Right ventricle myocardium inferior (tissue), 1 donor: Measurements from ENCODE around the gene PGM1. TPM values are rescaled to one million over a fixed set of nuclear protein-coding genes. Genes with fewer than 3 reads are reported as not detected.

Experiments
- ATAC-seq: fragments of 200-7000 bp; cut with Tn5 transposase; one replicate; pipeline ENCODE4 v1.9.1; 2020; ENCODE audit warnings: mild to moderate bottlenecking, moderate library complexity
- DNase-seq: peaks from one replicate; pipeline ENCODE4 v3.0.0; 2021; ENCODE audit errors: missing footprints
- intact Hi-C: fragments of 100-400 bp; cut with DNase I; formaldehyde crosslinking; loops from one replicate; pipeline ENCODE4 v1.11.0; 2022
- total RNA-seq: library from RNA; stranded (reverse); fragmentation: NEBNext Ultra II Directional; extraction: Animal tissue kit (Norgen Biotek cat#: 25700); gene quantifications from one replicate; pipeline ENCODE4 v1.2.1, GENCODE V29; 2021
- donor health status: DM: no; HTN: yes; CAD: no; lungs with severe emphysema.

PGM1 gene
- total RNA-seq, 1 donor from 2014 or later = 281 TPM

DNA sequence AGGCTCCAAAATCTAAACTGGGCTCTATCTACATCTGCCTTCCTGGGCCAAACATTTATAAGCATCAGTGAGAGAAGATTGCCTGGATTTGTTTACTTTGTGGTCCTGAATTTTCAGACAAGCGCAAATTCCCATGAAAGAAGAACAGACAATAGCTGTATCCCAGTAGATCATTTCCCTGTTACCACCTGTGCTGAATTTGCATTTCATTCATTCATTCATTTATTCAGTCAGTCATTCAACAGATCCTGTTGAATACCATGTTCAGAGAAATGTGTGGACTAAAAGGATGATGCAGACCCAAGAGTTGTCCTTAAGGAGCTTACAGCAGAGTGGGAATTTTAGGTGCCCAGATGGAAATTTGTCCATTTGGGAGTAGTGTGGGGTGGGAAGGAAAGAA, 2.2 kb downstream of the PGM1 start:
- no peak for ATAC-seq
- intact Hi-C loops = no loop called here

DNA sequence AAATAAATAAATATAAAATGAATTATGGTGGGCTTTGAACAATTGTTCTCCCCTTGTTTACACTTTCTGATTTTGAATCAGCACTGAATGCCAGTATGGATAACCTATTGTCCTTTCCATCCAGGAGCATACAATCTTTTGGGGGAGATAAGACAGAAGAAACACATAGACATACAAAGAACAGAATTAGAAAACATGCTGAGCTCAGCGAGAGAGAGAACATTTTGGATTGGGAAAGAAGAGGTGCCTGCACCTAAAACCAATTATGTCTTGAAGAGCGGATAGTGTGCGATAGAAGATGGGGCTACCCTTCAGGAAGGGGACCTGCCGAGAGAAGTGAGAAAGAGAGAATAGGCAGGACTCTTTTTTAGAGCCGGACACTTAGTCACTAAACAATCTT, 6.6 kb downstream of the PGM1 start:
- intact Hi-C loops = no loop called here

More for the DNA sequence above, 2.2 kb downstream of the PGM1 start:
- no peak for DNase-seq

DNA sequence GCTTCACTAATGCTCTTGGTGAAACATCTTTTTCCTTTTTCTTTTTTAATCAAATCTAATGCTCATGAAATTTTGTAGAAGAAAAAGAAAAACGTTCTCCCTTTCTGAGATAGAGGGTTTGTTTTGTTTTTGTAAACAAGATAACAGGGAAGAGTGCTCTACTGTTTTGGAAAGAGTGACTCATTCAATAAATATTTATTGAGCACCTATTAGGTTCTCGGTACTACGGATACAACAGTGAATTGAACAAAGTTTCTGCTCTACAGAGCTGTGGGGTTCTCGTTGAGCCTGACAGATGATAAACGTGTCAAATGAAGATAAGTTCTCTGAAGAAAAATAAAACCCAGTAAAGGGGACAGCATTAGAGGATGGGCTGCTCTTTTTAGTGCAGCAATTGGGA, 7.0 kb downstream of the PGM1 start:
- intact Hi-C loops = no loop called here
- DNase-seq (no peak), ATAC-seq (no peak)

More for the DNA sequence above, 6.6 kb downstream of the PGM1 start:
- DNase-seq = no peak
- no peak for ATAC-seq

DNA sequence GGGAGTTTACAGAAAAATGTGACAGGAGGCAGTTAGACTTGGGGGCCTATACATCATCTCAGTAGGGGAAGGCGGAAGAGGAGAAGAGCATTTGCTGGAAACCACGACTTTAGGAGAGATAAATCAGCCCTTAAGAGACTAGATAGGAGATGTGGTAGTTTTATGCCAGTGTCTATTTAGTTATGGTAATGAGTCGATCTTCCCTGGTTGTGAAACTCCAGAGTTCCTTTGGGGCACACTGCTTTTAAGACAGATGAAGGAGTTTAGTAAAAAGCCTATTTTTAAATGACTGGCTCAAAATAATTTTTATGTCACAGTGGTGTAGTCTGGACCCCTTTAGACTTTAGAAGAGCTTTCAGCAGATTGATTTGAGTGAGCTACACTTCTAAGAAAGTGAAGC, 7.8 kb downstream of the PGM1 start:
- DNase-seq (no peak), ATAC-seq (no peak)
- intact Hi-C loops = no loop called here

DNA sequence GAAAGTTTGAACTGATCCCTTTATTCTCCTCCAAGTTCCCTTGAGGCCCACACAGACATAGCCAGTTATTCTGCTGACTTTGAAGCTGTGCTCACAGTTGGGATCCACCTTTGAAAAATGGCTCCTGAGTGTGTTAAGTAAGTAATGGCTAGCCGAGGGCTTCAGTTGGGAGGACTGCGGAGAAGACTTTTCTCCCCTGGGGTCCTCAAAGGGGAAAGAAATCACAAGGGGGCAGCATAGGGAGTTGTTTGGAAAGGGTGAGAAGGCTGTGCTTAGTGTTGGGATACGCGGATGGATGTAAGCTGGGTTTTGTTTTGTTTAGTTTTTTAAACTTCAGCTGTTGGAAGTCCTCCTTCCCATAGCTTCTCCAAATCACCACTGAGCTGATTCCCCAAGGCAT, 8.3 kb downstream of the PGM1 start:
- intact Hi-C loops = no loop called here
- ATAC-seq (no peak), DNase-seq (no peak)

DNA sequence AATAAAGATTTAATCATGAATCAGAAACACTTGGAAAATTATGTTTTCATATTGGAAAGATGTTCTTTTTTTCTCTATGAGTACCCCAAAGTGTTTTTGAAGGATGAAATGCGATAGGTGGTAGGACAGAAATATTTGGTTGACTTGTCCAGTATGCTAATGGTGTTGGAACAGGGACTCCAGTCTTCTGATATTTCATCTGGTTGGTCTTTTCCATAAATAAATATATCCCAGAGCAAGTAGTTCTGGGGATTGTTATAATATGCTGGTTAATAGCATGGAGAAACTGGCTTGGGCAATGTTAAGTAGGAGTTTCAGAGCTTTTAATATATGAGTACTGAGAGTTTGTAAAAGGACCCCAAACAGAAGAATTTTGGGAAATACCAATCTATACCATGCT, 8.7 kb downstream of the PGM1 start:
- DNase-seq = no peak
- intact Hi-C loops = no loop called here
- ATAC-seq = no peak

DNA sequence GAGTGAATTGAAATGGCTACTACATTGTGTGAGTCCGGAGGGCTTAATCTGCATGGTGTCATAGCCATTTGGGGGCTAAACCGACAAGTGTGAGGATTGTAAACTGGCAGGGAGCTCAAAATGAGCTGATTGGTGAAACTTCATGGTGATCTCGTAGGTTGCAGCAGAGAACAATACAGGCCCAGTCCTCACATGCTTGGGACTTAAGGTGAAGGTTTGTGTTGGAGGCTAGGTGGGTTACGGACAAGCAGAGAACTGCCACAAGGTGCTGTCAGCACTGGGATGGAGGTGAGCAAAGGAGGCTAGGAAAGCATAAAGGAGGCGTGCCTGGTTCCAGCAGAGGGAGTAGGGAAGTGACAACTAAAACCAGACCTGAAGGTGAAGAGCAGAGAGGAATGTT, 9.4 kb downstream of the PGM1 start:
- ATAC-seq = no peak
- intact Hi-C loops = no loop called here
- no peak for DNase-seq

DNA sequence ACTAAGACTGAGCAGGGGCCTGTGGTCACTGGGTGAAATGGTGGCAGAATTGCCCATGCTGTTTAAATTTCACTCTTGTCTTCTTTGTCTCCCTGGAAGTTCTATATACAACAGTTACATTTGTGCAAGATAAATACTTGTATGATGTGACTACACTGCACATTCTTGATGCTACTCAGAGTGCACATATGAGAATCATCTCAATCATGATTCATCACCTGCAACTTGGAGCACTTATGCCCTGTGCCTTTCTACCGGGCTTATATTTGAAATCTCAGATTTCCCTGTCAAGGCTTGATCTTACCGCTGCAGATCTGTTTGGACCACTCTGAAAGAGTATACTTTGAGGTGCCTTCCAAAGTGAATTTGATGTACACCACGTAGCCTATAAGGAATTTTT, 10.6 kb downstream of the PGM1 start:
- no peak for DNase-seq
- intact Hi-C loops = no loop called here
- ATAC-seq = no peak

DNA sequence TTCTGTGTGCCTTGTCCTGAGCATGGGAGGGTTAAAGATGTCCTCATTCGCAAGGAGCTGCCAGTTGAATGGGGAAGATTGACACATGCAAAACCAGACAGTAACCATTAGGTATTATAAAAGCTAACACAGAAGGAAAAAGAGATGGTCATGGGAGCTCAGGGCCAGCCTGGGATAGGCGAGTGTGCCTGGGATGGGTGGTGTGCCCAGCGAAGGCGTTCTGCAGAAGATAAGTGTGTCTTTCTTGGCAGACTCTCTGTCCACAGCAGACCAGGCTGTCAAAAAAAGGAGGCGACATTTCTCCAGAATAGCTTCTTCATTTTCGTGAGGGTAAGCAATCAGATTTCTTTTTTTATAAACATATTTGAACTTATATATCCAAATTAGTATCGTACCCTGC, 14.1 kb downstream of the PGM1 start:
- ATAC-seq (no peak), DNase-seq (no peak)
- intact Hi-C loops = no loop called here

DNA sequence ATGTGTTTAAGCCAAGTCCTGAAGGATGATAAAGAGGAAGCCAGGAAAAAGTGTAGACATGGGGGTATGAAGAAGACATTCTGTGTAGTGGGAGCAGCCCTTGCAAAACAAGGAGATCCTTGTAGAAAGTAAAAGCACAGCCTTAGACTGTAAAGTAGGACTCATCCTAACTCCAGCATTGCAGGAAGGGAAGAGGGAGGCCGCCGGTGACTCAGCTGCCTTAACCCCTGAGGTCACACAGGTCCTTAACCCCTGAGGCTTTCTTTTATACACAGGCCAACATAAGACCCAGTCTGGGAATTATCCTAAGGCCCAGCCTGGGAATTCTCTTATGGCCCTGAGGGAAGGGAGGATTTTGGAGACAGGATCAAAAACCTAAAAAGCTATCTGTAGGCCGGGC, 18.0 kb downstream of the PGM1 start:
- ATAC-seq = no peak

DNA sequence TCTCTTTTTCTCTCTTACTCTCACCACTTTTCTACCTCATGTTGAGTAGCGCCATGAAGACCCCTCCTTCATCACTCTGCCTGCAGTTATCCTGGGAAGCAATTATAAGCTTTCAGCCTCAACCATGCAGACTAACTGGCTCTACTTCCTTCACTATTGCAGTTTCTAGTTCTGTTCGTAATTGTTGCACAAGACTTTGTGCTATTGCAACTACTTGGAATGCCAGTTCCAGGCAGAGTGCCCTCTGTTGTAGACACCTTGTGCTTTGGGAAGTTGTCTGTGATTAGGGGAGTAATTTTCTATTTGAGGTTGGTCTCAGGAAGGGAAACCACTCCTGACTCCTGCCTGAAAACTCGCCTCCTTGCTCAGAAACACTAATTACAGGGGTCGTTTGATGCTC, 19.4 kb downstream of the PGM1 start:
- DNase-seq (no peak), ATAC-seq (no peak)
- intact Hi-C loops = no loop called here

More for the DNA sequence above, 18.0 kb downstream of the PGM1 start:
- intact Hi-C loops = no loop called here
- DNase-seq = no peak

DNA sequence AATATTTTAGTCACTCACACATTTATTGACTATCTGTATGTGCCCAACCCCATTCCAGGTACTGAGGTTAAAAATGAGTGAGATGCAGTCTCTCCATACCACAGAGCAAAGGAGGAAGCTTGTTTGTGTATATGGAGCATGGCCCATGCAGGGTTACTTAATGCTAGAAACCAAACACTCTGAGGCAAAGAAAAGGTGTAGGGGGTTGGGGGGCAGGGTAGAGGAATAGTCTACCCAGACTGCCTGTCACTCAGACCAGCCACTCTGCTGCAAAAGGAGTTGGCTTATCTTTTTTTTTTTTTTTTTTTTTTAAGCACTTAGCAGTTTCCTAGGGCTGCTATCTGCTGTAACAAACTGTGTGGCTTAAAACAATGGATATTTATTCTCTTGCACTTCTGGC, 19.8 kb downstream of the PGM1 start:
- ATAC-seq (peak; percentile 5), DNase-seq (no peak)
- intact Hi-C loops = no loop called here

DNA sequence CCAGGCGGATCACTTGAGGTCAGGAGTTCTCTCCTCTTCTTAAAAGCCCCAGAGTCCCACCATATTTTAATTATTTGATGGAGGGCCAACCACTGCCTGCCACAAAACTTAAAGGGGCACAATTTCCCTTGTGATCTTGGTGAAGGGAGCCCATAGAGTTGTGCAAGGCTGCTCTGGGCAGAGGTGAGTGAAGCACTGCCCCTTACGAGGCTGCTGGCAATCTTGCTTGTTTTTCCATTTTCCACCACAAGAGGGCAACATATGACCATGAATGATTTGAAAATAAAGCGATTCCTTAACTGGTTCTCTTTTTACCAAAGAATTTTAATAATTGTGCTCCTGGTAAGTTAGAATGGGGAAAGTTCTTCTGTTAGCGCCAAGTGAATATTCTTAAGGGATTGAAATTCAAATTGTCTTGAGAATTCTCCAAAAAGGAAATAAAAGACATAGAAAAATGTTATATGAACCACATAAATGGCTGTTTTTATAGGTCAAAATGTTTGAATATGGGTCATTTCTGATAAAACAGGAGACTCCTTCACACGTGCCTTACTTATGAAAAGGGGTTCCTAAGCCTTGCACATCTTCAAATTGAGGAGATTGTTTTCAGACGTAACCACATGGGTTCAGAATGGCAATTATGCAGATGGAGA, 22.7 kb downstream of the PGM1 start:
- intact Hi-C loops = loop anchor here (2.0 to 5.0 kb wide), 4 partner anchors 39 to 631 kb away; no protein-coding TSS in a partner anchor
- DNase-seq = no peak
- ATAC-seq = peak; percentile 62

DNA sequence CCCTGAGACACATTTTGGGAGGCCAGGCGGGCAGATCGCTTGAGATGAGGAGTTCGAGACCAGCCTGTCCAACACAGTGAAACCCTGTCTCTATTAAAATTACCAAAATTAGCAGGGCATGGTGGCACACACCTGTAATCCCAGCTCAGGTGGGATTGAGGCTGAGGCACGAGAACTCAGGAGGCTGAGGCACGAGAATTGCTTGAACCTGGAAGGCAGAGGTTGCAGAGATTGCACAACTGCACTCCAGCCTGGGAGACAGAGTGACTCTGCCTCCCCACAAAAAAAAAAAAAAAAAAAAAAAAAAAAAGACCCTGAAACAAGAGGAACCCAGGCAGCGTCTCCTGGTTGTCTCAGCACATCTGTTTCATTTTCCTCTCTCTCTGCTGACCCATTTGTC, 24.2 kb downstream of the PGM1 start:
- no peak for ATAC-seq
- intact Hi-C loops = loop anchor here (2.0 to 5.0 kb wide), 4 partner anchors 40 to 629 kb away; no protein-coding TSS in a partner anchor
- DNase-seq = no peak

DNA sequence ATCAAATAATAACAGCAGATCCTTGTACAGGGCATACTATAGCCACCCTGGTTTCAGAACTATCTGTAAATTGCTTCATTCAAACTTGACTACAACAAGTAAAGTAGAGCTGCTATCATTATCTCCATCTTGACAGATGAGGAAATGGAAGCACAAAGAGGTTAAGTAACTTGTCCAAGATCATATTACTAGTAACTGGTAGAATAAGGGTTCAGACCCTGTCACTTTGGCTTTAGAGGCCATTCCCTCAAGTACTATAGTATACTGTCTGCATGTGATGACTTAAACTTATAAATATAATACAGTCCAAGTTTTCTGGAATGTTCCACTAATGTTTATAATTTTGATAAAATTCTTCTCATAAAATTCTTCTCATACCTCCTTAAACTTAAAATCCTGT, 24.8 kb downstream of the PGM1 start:
- intact Hi-C loops = loop anchor here (5.0 kb wide), 3 partner anchors 41 to 519 kb away; no protein-coding TSS in a partner anchor
- DNase-seq (no peak), ATAC-seq (no peak)

DNA sequence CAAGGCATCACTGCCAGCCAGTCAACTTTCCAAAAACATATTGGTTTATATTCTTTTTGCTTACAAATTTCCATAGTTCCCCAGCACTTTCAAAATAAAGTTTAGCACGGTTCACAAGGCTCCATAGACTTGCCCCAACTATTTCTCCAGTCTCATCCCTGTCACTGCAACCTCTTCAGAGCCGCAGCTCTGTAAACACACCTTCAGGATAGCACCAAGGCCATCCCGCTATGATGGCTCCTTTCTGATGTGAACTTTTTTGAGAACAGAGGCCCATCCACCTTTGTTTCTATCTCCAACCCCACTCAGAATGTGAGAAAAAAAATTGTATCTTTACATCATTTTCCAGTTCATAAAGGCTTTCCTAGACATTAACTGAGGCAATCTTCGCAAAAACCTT, 26.3 kb downstream of the PGM1 start:
- no peak for DNase-seq
- intact Hi-C loops = loop anchor here (5.0 kb wide), 3 partner anchors 42 to 518 kb away; no protein-coding TSS in a partner anchor
- no peak for ATAC-seq

DNA sequence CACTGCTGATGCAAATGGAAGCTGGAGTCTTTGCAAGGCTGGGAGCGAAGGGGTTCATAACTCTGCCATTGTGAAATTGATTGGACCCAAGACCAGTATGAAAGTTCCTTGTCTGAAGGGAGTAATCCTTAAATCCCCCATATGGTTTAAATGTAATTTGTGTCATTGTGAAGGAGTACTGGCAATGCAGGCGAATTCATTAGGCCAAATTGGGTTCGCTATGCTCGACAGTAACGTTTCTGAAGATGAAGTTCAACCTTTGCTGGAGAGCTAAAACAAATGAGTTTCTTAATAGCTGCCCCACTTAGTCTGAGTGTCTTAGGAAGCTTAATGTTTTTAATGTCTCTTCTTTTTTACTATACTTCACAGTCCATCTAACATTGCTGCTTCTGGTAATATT, 27.5 kb downstream of the PGM1 start:
- intact Hi-C loops = no loop called here
- ATAC-seq (no peak), DNase-seq (no peak)

DNA sequence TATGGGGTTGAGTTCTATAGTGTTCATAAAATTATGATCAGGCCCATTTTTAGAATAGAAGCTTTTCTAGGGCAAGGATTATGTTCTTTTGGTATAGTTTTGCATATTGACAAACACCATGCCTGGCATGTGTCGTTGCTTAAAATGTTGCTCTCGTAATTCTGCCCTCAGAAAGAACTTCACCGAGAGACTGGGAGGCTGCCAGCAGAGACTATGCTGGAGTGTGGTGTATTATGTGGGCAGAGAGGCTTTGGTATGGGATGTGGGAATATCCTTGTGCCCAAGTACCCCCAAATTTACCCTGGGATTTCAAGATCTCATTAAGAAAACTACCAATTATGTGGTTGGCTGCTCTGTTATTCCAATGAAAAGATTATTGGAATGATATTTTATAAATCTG, 27.9 kb downstream of the PGM1 start:
- DNase-seq (no peak), ATAC-seq (peak; percentile 45)
- intact Hi-C loops = no loop called here

DNA sequence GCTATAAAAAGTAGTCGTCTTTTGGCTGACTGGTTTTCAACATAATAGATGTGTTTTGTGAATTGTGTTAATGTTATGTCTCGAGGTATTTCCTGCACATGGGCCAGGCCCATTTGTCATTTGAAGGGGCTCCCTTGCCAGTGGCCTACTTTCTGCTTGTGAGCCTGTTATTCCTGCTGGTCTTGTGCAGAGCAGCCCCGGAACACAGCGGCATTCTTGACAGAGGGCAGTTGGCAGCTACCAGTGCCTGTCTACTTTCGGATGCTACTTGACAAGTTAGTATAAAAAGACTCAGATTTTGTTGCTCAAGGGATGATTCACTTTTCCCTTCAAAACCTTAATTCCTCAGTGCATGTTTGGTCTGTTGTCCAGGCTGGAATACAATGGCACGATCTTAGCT, 28.5 kb downstream of the PGM1 start:
- no peak for DNase-seq
- ATAC-seq = peak; percentile 65
- intact Hi-C loops = no loop called here

DNA sequence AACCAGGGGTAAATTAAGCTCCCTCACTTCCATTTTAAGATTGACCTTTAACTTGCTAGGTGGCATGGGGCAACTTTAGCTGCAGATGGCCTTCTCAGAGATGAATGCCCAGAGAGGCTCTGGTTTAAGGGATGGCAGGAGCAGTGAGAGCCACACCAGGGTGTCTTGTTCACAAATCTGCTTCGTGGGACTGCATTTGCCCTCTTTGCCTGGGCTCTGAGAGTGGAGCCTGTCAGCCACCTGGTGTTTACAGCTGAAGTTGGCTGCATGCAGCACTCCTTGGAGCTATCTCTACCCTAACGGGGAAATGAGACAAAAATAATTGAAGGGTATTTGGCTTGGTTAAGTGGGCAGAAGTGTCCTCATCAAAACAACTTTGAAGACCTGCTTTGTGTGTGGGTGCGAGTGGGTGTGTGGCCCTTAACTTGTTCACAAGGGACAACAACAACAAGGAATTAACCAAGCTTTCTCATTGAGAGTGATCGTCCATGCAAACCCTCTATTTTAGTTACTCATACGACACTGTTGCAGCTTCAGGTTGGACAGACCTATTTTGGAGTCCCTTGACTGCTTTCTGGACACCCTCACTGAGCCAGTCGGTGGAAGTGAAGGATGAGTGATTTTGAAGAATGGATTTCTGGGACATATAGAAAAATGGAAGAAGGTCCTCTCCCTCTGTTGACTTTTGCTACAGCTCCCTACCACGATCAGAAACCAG, 29.8 kb downstream of the PGM1 start:
- DNase-seq (no peak), ATAC-seq (peak; percentile 59)
- intact Hi-C loops = no loop called here
